Activated CD8-positive, alpha-beta memory T cell treated with anti-CD3 and anti-CD28 coated beads for 24 hours (primary cell): ENCODE results near the gene GPC6.

Experiments
- DNase-seq: peaks from one replicate; pipeline ENCODE4 v3.0.0-alpha.2; 2020

The GPC6 gene

GRCh38 chr13:93753639-93754038 lies 527.0 kb downstream of the GPC6 start:
- no peak for DNase-seq

GRCh38 chr13:93755341-93755740 lies 528.7 kb downstream of the GPC6 start:
- no peak for DNase-seq

GRCh38 chr13:93758575-93758974 lies 532.0 kb downstream of the GPC6 start:
- no peak for DNase-seq

GRCh38 chr13:93762708-93763426 lies 536.3 kb downstream of the GPC6 start:
- DNase-seq: no peak

- no peak for DNase-seq
These were observed 538.5 kb downstream of the GPC6 start for GRCh38 chr13:93765062-93765461.

- no peak for DNase-seq
These were observed 539.2 kb downstream of the GPC6 start for GRCh38 chr13:93765811-93766210.

GRCh38 chr13:93766719-93767118 lies 540.1 kb downstream of the GPC6 start:
- no peak for DNase-seq

GRCh38 chr13:93767180-93767916 lies 540.7 kb downstream of the GPC6 start:
- DNase-seq: no peak

- no peak for DNase-seq
These were observed 541.4 kb downstream of the GPC6 start for GRCh38 chr13:93767917-93768409.

- DNase-seq: no peak
These were observed 542.5 kb downstream of the GPC6 start for GRCh38 chr13:93769101-93769500.

- DNase-seq: no peak
These were observed 543.0 kb downstream of the GPC6 start for GRCh38 chr13:93769607-93770006.

GRCh38 chr13:93771227-93771626 lies 544.6 kb downstream of the GPC6 start:
- no peak for DNase-seq

- DNase-seq: no peak
These were observed 545.2 kb downstream of the GPC6 start for GRCh38 chr13:93771782-93772181.

GRCh38 chr13:93774506-93774905 lies 547.9 kb downstream of the GPC6 start:
- no peak for DNase-seq

- DNase-seq: no peak
These were observed 548.4 kb downstream of the GPC6 start for GRCh38 chr13:93775027-93775426.

- no peak for DNase-seq
These were observed 549.0 kb downstream of the GPC6 start for GRCh38 chr13:93775507-93776108.

- no peak for DNase-seq
These were observed 550.3 kb downstream of the GPC6 start for GRCh38 chr13:93776936-93777335.

GRCh38 chr13:93777504-93777903 lies 550.9 kb downstream of the GPC6 start:
- DNase-seq: no peak

GRCh38 chr13:93778548-93778947 lies 551.9 kb downstream of the GPC6 start:
- no peak for DNase-seq

- DNase-seq: no peak
These were observed 557.6 kb downstream of the GPC6 start for GRCh38 chr13:93784191-93784590.

GRCh38 chr13:93786846-93787489 lies 560.4 kb downstream of the GPC6 start:
- DNase-seq: no peak

GRCh38 chr13:93788456-93788855 lies 561.8 kb downstream of the GPC6 start:
- DNase-seq: no peak

- DNase-seq: no peak
These were observed 562.5 kb downstream of the GPC6 start for GRCh38 chr13:93789058-93789457.
